Activated T-helper 1 cell treated with anti-CD3 and anti-CD28 coated beads, Interleukin-12 subunit alpha, Interleukin-12 subunit beta, Interleukin-2, Interleukin-4 antibody, amounts not matched to agents 30 ng/mL and 10 ng/mL and 1 ng/mL, durations not matched to agents 14 hours and 24 hours and 36 hours (primary cell): ENCODE data around the gene ANTXR2. TPM values are rescaled to one million over a fixed set of nuclear protein-coding genes. Genes with fewer than 3 reads are reported as not detected.

Experiments
- DNase-seq: peaks from one replicate; pipeline ENCODE4 v3.0.0; 2021; ENCODE audit warnings: low spot score
- H3K27ac Mint-ChIP-seq: one replicate; pipeline ENCODE4 v1.8.0; 2021; ENCODE audit warnings: mild to moderate bottlenecking, mixed read lengths
- H3K27me3 Mint-ChIP-seq: one replicate; pipeline ENCODE4 v1.8.0; 2022; ENCODE audit warnings: mild to moderate bottlenecking, moderate library complexity, mixed read lengths; ENCODE audit not compliant: insufficient read depth
- H3K36me3 Mint-ChIP-seq: one replicate; pipeline ENCODE4 v1.8.0; 2021; ENCODE audit warnings: low read depth, mixed read lengths
- H3K4me1 Mint-ChIP-seq: one replicate; pipeline ENCODE4 v1.8.0; 2021; ENCODE audit warnings: low read depth, mixed read lengths
- H3K4me3 Mint-ChIP-seq: one replicate; pipeline ENCODE4 v1.8.0; 2021; ENCODE audit warnings: mild to moderate bottlenecking, moderate library complexity, mixed read lengths
- H3K9me3 Mint-ChIP-seq: one replicate; pipeline ENCODE4 v1.8.0; 2021; ENCODE audit warnings: mixed read lengths
- intact Hi-C: fragments of 100-400 bp; cut with micrococcal nuclease; formaldehyde crosslinking; loops from one replicate; pipeline ENCODE4 v1.15.1; 2024
- total RNA-seq: library from RNA; stranded (reverse); gene quantifications from 2 replicates; pipeline ENCODE4 v1.2.3, GENCODE V29; 2022

ANTXR2 gene
- total RNA-seq, 1 donor from 2014 or later: 29.8 TPM

- intact Hi-C loops: loop anchor here (2.0 to 10.0 kb wide), 6 partner anchors 155 to 1423 kb away; partner anchors contain the start of genes BMP2K and PAQR3
- Mint-ChIP-seq H3K36me3 (peaks cover 39% of the 10 kb centered on the region), H3K27ac (peak overlapping the region; percentile 98), H3K9me3 (no peaks in the 10 kb centered on the region), H3K4me1 (peaks cover 76% of the 10 kb centered on the region), H3K27me3 (peaks cover 1% of the 10 kb centered on the region), H3K4me3 (peak overlapping the region; percentile 99)
- peak; percentile 50 for DNase-seq
Measured at GRCh38 chr4:80072228-80072743, 743 bp downstream of the ANTXR2 start.

- Mint-ChIP-seq H3K4me3 (peak overlapping the region; percentile 99), H3K9me3 (no peaks in the 10 kb centered on the region), H3K27ac (peak overlapping the region; percentile 98), H3K27me3 (peaks cover 1% of the 10 kb centered on the region), H3K36me3 (peaks cover 43% of the 10 kb centered on the region), H3K4me1 (peaks cover 79% of the 10 kb centered on the region)
- intact Hi-C loops: loop anchor here (2.0 to 10.0 kb wide), 8 partner anchors 35 to 1423 kb away; partner anchors contain the start of genes BMP2K and PAQR3
- no peak for DNase-seq
Measured at GRCh38 chr4:80071604-80072227, 1.3 kb downstream of the ANTXR2 start.

- no peak for DNase-seq
- Mint-ChIP-seq H3K27ac (peak overlapping the region; percentile 98), H3K4me3 (peak overlapping the region; percentile 99), H3K4me1 (peaks cover 77% of the 10 kb centered on the region), H3K36me3 (peaks cover 47% of the 10 kb centered on the region), H3K27me3 (peaks cover 1% of the 10 kb centered on the region), H3K9me3 (no peaks in the 10 kb centered on the region)
- intact Hi-C loops: loop anchor here (1.0 to 10.0 kb wide), 11 partner anchors 13 to 1424 kb away; partner anchors contain the start of genes BMP2K and PAQR3
Measured at GRCh38 chr4:80070880-80071603, 2.0 kb downstream of the ANTXR2 start.

- intact Hi-C loops: loop anchor here (1.0 to 10.0 kb wide), 11 partner anchors 12 to 1425 kb away; partner anchors contain the start of genes BMP2K and PAQR3
Measured at GRCh38 chr4:80069837-80070731, 2.9 kb downstream of the ANTXR2 start.

GRCh38 chr4:80069108-80069836, 3.8 kb downstream of the ANTXR2 start:
- peak overlapping the region; percentile 80 for H3K27ac Mint-ChIP-seq
- H3K4me3 Mint-ChIP-seq: peak overlapping the region; percentile 99
- intact Hi-C loops: no loop called here
- peaks cover 75% of the 10 kb centered on the region for H3K4me1 Mint-ChIP-seq
- DNase-seq: no peak
- H3K27me3 Mint-ChIP-seq: peaks cover 1% of the 10 kb centered on the region
- H3K36me3 Mint-ChIP-seq: peaks cover 50% of the 10 kb centered on the region
- H3K9me3 Mint-ChIP-seq: no peaks in the 10 kb centered on the region

More at GRCh38 chr4:80069837-80070731, 2.9 kb downstream of the ANTXR2 start:
- no peak for DNase-seq
- peak overlapping the region; percentile 80 for H3K27ac Mint-ChIP-seq
- H3K4me3 Mint-ChIP-seq: peak overlapping the region; percentile 99
- H3K9me3 Mint-ChIP-seq: no peaks in the 10 kb centered on the region
- H3K4me1 Mint-ChIP-seq: peaks cover 75% of the 10 kb centered on the region
- H3K27me3 Mint-ChIP-seq: peaks cover 1% of the 10 kb centered on the region
- peaks cover 49% of the 10 kb centered on the region for H3K36me3 Mint-ChIP-seq

GRCh38 chr4:80065601-80066000, 7.4 kb downstream of the ANTXR2 start:
- Mint-ChIP-seq H3K9me3 (no peaks in the 10 kb centered on the region), H3K27me3 (no peaks in the 10 kb centered on the region), H3K4me3 (no peak overlapping the region), H3K27ac (peak overlapping the region; percentile 1), H3K4me1 (peaks cover 69% of the 10 kb centered on the region), H3K36me3 (peaks cover 60% of the 10 kb centered on the region)
- intact Hi-C loops: no loop called here
- no peak for DNase-seq

GRCh38 chr4:80062527-80062926, 10.5 kb downstream of the ANTXR2 start:
- intact Hi-C loops: no loop called here
- Mint-ChIP-seq H3K4me3 (no peak overlapping the region), H3K27me3 (no peaks in the 10 kb centered on the region), H3K27ac (peak overlapping the region; percentile 61), H3K36me3 (peaks cover 45% of the 10 kb centered on the region), H3K9me3 (no peaks in the 10 kb centered on the region), H3K4me1 (peaks cover 72% of the 10 kb centered on the region)
- DNase-seq: no peak

- Mint-ChIP-seq H3K27ac (no peak overlapping the region), H3K27me3 (no peaks in the 10 kb centered on the region), H3K36me3 (peaks cover 38% of the 10 kb centered on the region), H3K4me1 (peaks cover 74% of the 10 kb centered on the region), H3K4me3 (no peak overlapping the region), H3K9me3 (no peaks in the 10 kb centered on the region)
- intact Hi-C loops: no loop called here
- no peak for DNase-seq
Measured at GRCh38 chr4:80060804-80061203, 12.2 kb downstream of the ANTXR2 start.

- H3K4me3 Mint-ChIP-seq: peak overlapping the region; percentile 82
- H3K9me3 Mint-ChIP-seq: no peaks in the 10 kb centered on the region
- H3K4me1 Mint-ChIP-seq: peaks cover 73% of the 10 kb centered on the region
- H3K27ac Mint-ChIP-seq: peak overlapping the region; percentile 99
- H3K36me3 Mint-ChIP-seq: peaks cover 41% of the 10 kb centered on the region
- no peaks in the 10 kb centered on the region for H3K27me3 Mint-ChIP-seq
- intact Hi-C loops: loop anchor here (1.0 to 5.0 kb wide), 12 partner anchors 12 to 1116 kb away; partner anchors contain the start of gene ANTXR2
- DNase-seq: peak; percentile 52
Measured at GRCh38 chr4:80058740-80059139, 14.3 kb downstream of the ANTXR2 start.

- no peaks in the 10 kb centered on the region for H3K9me3 Mint-ChIP-seq
- H3K27ac Mint-ChIP-seq: no peak overlapping the region
- H3K36me3 Mint-ChIP-seq: peaks cover 55% of the 10 kb centered on the region
- no peaks in the 10 kb centered on the region for H3K27me3 Mint-ChIP-seq
- no peak for DNase-seq
- H3K4me1 Mint-ChIP-seq: peaks cover 64% of the 10 kb centered on the region
- H3K4me3 Mint-ChIP-seq: no peak overlapping the region
- intact Hi-C loops: no loop called here
Measured at GRCh38 chr4:80054375-80054774, 18.7 kb downstream of the ANTXR2 start.

- peaks cover 61% of the 10 kb centered on the region for H3K4me1 Mint-ChIP-seq
- no peak for DNase-seq
- intact Hi-C loops: no loop called here
- H3K9me3 Mint-ChIP-seq: no peaks in the 10 kb centered on the region
- no peak overlapping the region for H3K27ac Mint-ChIP-seq
- H3K36me3 Mint-ChIP-seq: peaks cover 62% of the 10 kb centered on the region
- no peaks in the 10 kb centered on the region for H3K27me3 Mint-ChIP-seq
- H3K4me3 Mint-ChIP-seq: no peak overlapping the region
Measured at GRCh38 chr4:80053140-80053910, 19.7 kb downstream of the ANTXR2 start.
